H1 (cell line): ENCODE measurements around the gene RPP30. TPM values are rescaled to one million over a fixed set of nuclear protein-coding genes. Genes with fewer than 3 reads are reported as not detected.
A peak's percentile ranks its signal among the peaks of the same experiment; 100 is the strongest.

Experiments used
- CTCF ChIA-PET: fragments of 300-600 bp; sonication (Branson Sonifier 250); formaldehyde crosslinking; loops from one replicate; lab custom pipeline; 2021; ENCODE audit not compliant: partially characterized antibody; lab: Charles Lee
- POLR2A ChIA-PET: fragments of 300-600 bp; sonication (Branson Sonifier 250); formaldehyde crosslinking; loops from one replicate; lab custom pipeline; 2021; ENCODE audit warnings: inconsistent platforms; ENCODE audit not compliant: partially characterized antibody; lab: Charles Lee
- DNase-seq, 2 experiments: peaks; one replicate each; pipeline versions ENCODE4 v3.0.0 to v3.0.0-alpha.2; 2010 to 2022; ENCODE audit warnings: low spot score in 2 of 2, low read depth in 1 of 2, mixed read lengths in 1 of 2
- FAIRE-seq: peaks from 2 replicates; lab custom pipeline; 2011; peaks lifted over from hg19 to GRCh38; lab: Jason Lieb, UNC
- H2AFZ ChIP-seq: 2 replicates; pipeline ENCODE4 v1.8.1; 2012; ENCODE audit warnings: low read length, inconsistent platforms
- H2AK5ac ChIP-seq: 2 replicates; pipeline ENCODE4 v1.6.1; 2013; ENCODE audit warnings: low read depth, low read length
- H2BK120ac ChIP-seq: replicated peaks from 2 replicates; pipeline ENCODE3; 2013; ENCODE audit warnings: low read depth, low read length, inconsistent platforms
- H2BK12ac ChIP-seq: 2 replicates; pipeline ENCODE4 v1.6.1; 2013; ENCODE audit warnings: low read depth, low read length
- H2BK15ac ChIP-seq: 2 replicates; pipeline ENCODE4 v1.6.1; 2013; ENCODE audit warnings: low read length
- H2BK20ac ChIP-seq: 2 replicates; pipeline ENCODE4 v1.6.1; 2013; ENCODE audit warnings: low read length
- H2BK5ac ChIP-seq: 2 replicates; pipeline ENCODE4 v1.6.1; 2013; ENCODE audit warnings: low read depth, low read length
- H3K14ac ChIP-seq: 2 replicates; pipeline ENCODE4 v1.6.1; 2013; ENCODE audit warnings: inconsistent platforms; ENCODE audit not compliant: insufficient read length
- H3K18ac ChIP-seq: 2 replicates; pipeline ENCODE4 v1.6.1; 2013; ENCODE audit warnings: low read length; ENCODE audit errors: extremely low read depth
- H3K23ac ChIP-seq: 2 replicates; pipeline ENCODE4 v1.6.1; 2013; ENCODE audit warnings: inconsistent platforms; ENCODE audit not compliant: insufficient read length
- H3K23me2 ChIP-seq: 2 replicates; pipeline ENCODE4 v1.6.1; 2013; ENCODE audit warnings: low read depth, low read length
- H3K27ac ChIP-seq: 2 replicates; pipeline ENCODE4 v1.6.1; 2011; ENCODE audit warnings: low read depth, low read length, inconsistent platforms
- H3K27me3 ChIP-seq, 4 experiments: replicated peaks in 1 of 4; 1 replicate in 1 of 4; 2 replicates in 3 of 4; pipeline versions ENCODE4 v1.6.1 to v1.8.1; 2011 to 2013; ENCODE audit warnings: low read length in 3 of 4, mild to moderate bottlenecking in 3 of 4, inconsistent platforms in 2 of 4, mixed read lengths in 2 of 4, moderate library complexity in 1 of 4; ENCODE audit not compliant: control insufficient read depth in 3 of 4, insufficient read depth in 3 of 4; ENCODE audit errors: extremely low read depth in 1 of 4
- H3K36me3 ChIP-seq, 4 experiments: 2 replicates each; pipeline versions ENCODE4 v1.6.1 to v1.8.1; 2011 to 2013; ENCODE audit warnings: mild to moderate bottlenecking in 4 of 4, low read length in 3 of 4, moderate library complexity in 2 of 4, control low read depth in 1 of 4, inconsistent platforms in 1 of 4; ENCODE audit not compliant: insufficient read depth in 4 of 4, control insufficient read depth in 2 of 4
- H3K4ac ChIP-seq: replicated peaks from 2 replicates; pipeline ENCODE3; 2013; ENCODE audit warnings: low read length, low read depth, mixed read lengths, inconsistent platforms; ENCODE audit not compliant: insufficient read length
- H3K4me1 ChIP-seq, 4 experiments: replicated peaks in 1 of 4; 1 replicate in 1 of 4; 2 replicates in 3 of 4; pipeline versions ENCODE4 v1.6.1 to v1.8.1; 2011 to 2013; ENCODE audit warnings: low read length in 3 of 4, inconsistent platforms in 2 of 4, mixed read lengths in 1 of 4; ENCODE audit not compliant: insufficient read depth in 4 of 4, control insufficient read depth in 3 of 4
- H3K4me2 ChIP-seq, 2 experiments: 2 replicates each; pipeline versions ENCODE4 v1.6.1 to v1.8.1; 2011 to 2013; ENCODE audit warnings: low read depth in 2 of 2, low read length in 2 of 2, control low read depth in 1 of 2, inconsistent platforms in 1 of 2, mild to moderate bottlenecking in 1 of 2; ENCODE audit not compliant: insufficient read depth in 1 of 2
- H3K4me3 ChIP-seq, 4 experiments: fragments of 200-600, 300-600 bp in 1 of 4; sonication (generic), shearing (Covaris generic), sonication (Bioruptor Twin) in 1 of 4; 2 replicates each; pipeline versions ENCODE4 v1.5.1 to v1.8.1; 2011 to 2016; ENCODE audit warnings: low read length in 4 of 4, low read depth in 3 of 4, control low read depth in 2 of 4, inconsistent platforms in 2 of 4, mild to moderate bottlenecking in 2 of 4, mixed read lengths in 1 of 4, moderate library complexity in 1 of 4; ENCODE audit not compliant: insufficient read depth in 2 of 4; ENCODE audit errors: extremely low read depth in 1 of 4
- H3K56ac ChIP-seq: replicated peaks from 2 replicates; pipeline ENCODE3; 2013; ENCODE audit warnings: low read depth, mild to moderate bottlenecking, mixed read lengths, low read length, inconsistent platforms; ENCODE audit not compliant: insufficient read length
- H3K79me1 ChIP-seq: 2 replicates; pipeline ENCODE4 v1.6.1; 2013; ENCODE audit warnings: low read depth, low read length, control low read depth
- H3K79me2 ChIP-seq, 2 experiments: 2 replicates each; pipeline versions ENCODE4 v1.6.1 to v1.8.1; 2012 to 2013; ENCODE audit warnings: low read length in 2 of 2, mild to moderate bottlenecking in 2 of 2, inconsistent platforms in 1 of 2; ENCODE audit not compliant: insufficient read depth in 2 of 2, control insufficient read depth in 1 of 2
- H3K9ac ChIP-seq, 4 experiments: replicated peaks in 1 of 4; 1 replicate in 1 of 4; 2 replicates in 3 of 4; pipeline versions ENCODE4 v1.6.1 to v1.8.1; 2011 to 2013; ENCODE audit warnings: low read depth in 3 of 4, low read length in 3 of 4, control low read depth in 2 of 4, mild to moderate bottlenecking in 2 of 4, moderate library complexity in 2 of 4, inconsistent platforms in 1 of 4; ENCODE audit errors: extremely low read depth in 1 of 4
- H3K9me3 ChIP-seq, 2 experiments: 2 replicates each; pipeline versions ENCODE4 v1.6.1 to v1.8.1; 2012 to 2013; ENCODE audit warnings: mild to moderate bottlenecking in 2 of 2, moderate library complexity in 2 of 2, control low read depth in 1 of 2, inconsistent platforms in 1 of 2, low read depth in 1 of 2, low read length in 1 of 2, mixed read lengths in 1 of 2; ENCODE audit not compliant: insufficient read depth in 2 of 2
- H4K20me1 ChIP-seq, 2 experiments: replicated peaks in 1 of 2; 2 replicates each; pipeline versions ENCODE3 to v1.8.1; 2011 to 2013; ENCODE audit warnings: inconsistent platforms in 2 of 2, low read length in 2 of 2, mild to moderate bottlenecking in 1 of 2; ENCODE audit not compliant: insufficient read depth in 2 of 2, control insufficient read depth in 1 of 2
- H4K5ac ChIP-seq: 2 replicates; pipeline ENCODE4 v1.6.1; 2013; ENCODE audit warnings: low read length, low read depth, mixed read lengths, inconsistent platforms; ENCODE audit not compliant: insufficient read length
- H4K8ac ChIP-seq: 2 replicates; pipeline ENCODE4 v1.8.0; 2013; ENCODE audit warnings: mild to moderate bottlenecking, moderate library complexity, low read length, inconsistent platforms; ENCODE audit not compliant: insufficient read depth; ENCODE audit errors: extremely low read depth
- H4K91ac ChIP-seq: replicated peaks from 2 replicates; pipeline ENCODE3; 2013; ENCODE audit warnings: low read length, mixed read lengths, inconsistent platforms; ENCODE audit not compliant: insufficient read length
- CTCF ChIP-seq, 3 experiments: IDR thresholded peaks; 1 replicate in 2 of 3; 2 replicates in 1 of 3; pipeline versions ENCODE4 v1.5.1 to v1.6.1; 2011; ENCODE audit warnings: low read length in 3 of 3, mild to moderate bottlenecking in 3 of 3, inconsistent platforms in 2 of 3, low read depth in 1 of 3, moderate library complexity in 1 of 3; ENCODE audit not compliant: insufficient read depth in 1 of 3; ENCODE audit errors: control extremely low read depth in 1 of 3
- HDAC6 ChIP-seq: IDR thresholded peaks from one replicate; pipeline ENCODE4 v1.7.1; 2012; ENCODE audit warnings: low read depth, mild to moderate bottlenecking, inconsistent platforms, low read length, moderate library complexity
- RAD21 ChIP-seq, 2 experiments: IDR thresholded peaks in 1 of 2; conservative IDR thresholded peaks in 1 of 2; 2 replicates each; pipeline ENCODE4 v1.6.1; 2011; ENCODE audit warnings: low read depth in 2 of 2, low read length in 2 of 2, improper control_type of control experiment in 1 of 2, inconsistent platforms in 1 of 2, mild to moderate bottlenecking in 1 of 2, moderate library complexity in 1 of 2
- RXRA ChIP-seq: IDR thresholded peaks from 2 replicates; pipeline ENCODE4 v1.6.1; 2011; ENCODE audit warnings: low read depth, mild to moderate bottlenecking, low read length, moderate library complexity; ENCODE audit not compliant: insufficient read depth
- TBP ChIP-seq: IDR thresholded peaks from 2 replicates; pipeline ENCODE4 v1.6.1; 2011; ENCODE audit warnings: low read depth, low read length, improper control_type of control experiment
- TEAD4 ChIP-seq: IDR thresholded peaks from 2 replicates; pipeline ENCODE4 v1.6.1; 2012; ENCODE audit warnings: low read depth, low read length, inconsistent platforms, mixed read lengths
- WGBS, 2 experiments: shearing (Covaris generic) in 1 of 2; methylation state at CpG; one replicate each; pipeline versions ENCODE4 v1.1.6 to v1.1.7; 2013 to 2015; ENCODE audit warnings: low lambda C conversion rate in 2 of 2, mixed read lengths in 2 of 2, inconsistent platforms in 1 of 2, low coverage in 1 of 2, missing lambda C conversion rate in 1 of 2; ENCODE audit not compliant: insufficient replicate concordance in 2 of 2, insufficient coverage in 1 of 2, insufficient read length in 1 of 2; ENCODE audit errors: extremely low coverage in 1 of 2, missing lambda C conversion rate in 1 of 2; 5-methylcytosine and 5-hydroxymethylcytosine counted together
- polyA plus RNA-seq, 7 experiments: library from polyadenylated mRNA; depleted of rRNA in 3 of 7; stranded (reverse) in 5 of 7; unstranded in 2 of 7; fragments of >200 nt in 5 of 7; fragments of 200-250 nt in 2 of 7; gene quantifications; 1 replicate in 5 of 7; 2 replicates in 1 of 7; 4 replicates in 1 of 7; pipeline versions ENCODE4 v1.2.1 to v1.2.3, GENCODE V29; 2011 to 2013; ENCODE audit warnings: missing spikeins in 2 of 7, mixed read lengths in 2 of 7
- total RNA-seq: library from RNA; stranded (reverse); fragmentation: NEBNext Ultra II Directional; extraction: Animal tissue kit (Norgen Biotek cat#: 25700); gene quantifications from 2 replicates; pipeline ENCODE4 v1.2.1, GENCODE V29; 2021

The RPP30 gene
- total and polyA plus RNA-seq, 2 of the 8 experiments (the other 6 are each of a cell fraction or from before 2014, with no cell fraction given) = 38.9 to 79.7 TPM

DNA sequence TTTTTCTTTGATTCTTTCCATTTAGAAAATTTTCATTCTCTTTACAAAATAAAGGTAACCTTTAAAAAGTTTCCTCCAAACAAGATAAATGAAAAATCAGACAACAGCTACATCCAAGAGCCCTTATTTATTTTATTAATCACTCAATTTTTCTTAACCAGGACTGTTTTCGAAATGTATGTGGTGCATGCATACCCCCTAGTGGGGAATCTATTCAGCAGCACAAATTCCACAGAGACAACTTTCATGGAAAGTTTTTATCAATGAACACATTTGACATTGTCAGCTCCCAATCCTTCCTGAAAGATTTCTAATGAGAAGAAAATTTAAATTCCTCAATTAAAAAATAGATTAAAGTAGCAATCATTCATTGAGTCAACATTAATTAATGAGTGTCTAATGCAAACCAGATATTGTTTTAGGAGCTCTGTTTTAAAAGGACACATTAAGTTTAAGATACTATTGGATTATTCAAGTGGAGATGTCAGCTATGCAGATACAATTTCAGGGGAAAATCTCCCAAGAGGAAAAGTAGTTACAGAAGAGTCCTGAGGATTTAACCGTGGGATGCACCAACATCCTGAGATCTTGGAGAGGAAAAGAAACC is 8.8 kb upstream of the RPP30 start:
- no peak overlapping the region for H3K23ac ChIP-seq
- H3K27me3 ChIP-seq = no peaks in the 10 kb centered on the region
- H2BK20ac ChIP-seq = no peak overlapping the region
- no peak overlapping the region for H4K91ac ChIP-seq
- no peak overlapping the region for H2BK5ac ChIP-seq
- H3K27ac ChIP-seq = no peak overlapping the region
- H3K18ac ChIP-seq = no peak overlapping the region
- 60% methylated on average over 2 of the region's 2 CpGs; no CpG with 5 or more reads in 1 of the 2 experiments for WGBS, 2 experiments
- no peaks in the 10 kb centered on the region for H3K79me2 ChIP-seq
- no peak overlapping the region for H3K56ac ChIP-seq
- H3K4me2 ChIP-seq = no peak overlapping the region
- H4K20me1 ChIP-seq = no peaks in the 10 kb centered on the region
- H4K5ac ChIP-seq = no peak overlapping the region
- peak; percentile 82 to 84 for TF ChIP-seq RAD21 (IDR thresholded peaks at IDR 0.05 in 1 of 2, conservative IDR thresholded peaks at IDR 0.05 in 1 of 2; ENCODE audit: low read depth in 2 of 2, low read length in 2 of 2)
- TF ChIP-seq RXRA = no peak
- no peak for TF ChIP-seq TBP
- no peak for TF ChIP-seq HDAC6
- TF ChIP-seq CTCF (IDR thresholded peaks at IDR 0.05; ENCODE audit: control extremely low read depth in 1 of 3, insufficient read depth in 1 of 3, low read depth in 1 of 3, low read length in 3 of 3) = peak in 2 of 3 experiments; percentile 54 to 61; a peak in 3 of 4 replicates
- 0 out of 2 replicates have a peak, but pooled peaks have one; percentile 43 for TF ChIP-seq TEAD4
- FAIRE-seq = peak; percentile 73
- H2BK12ac ChIP-seq = no peak overlapping the region
- H2BK15ac ChIP-seq = no peak overlapping the region
- no peak overlapping the region for H2AK5ac ChIP-seq
- no peak overlapping the region for H2BK120ac ChIP-seq
- H4K8ac ChIP-seq = no peak overlapping the region
- H3K9ac ChIP-seq = no peak overlapping the region
- no peak overlapping the region for H2AFZ ChIP-seq
- no peak overlapping the region for H3K14ac ChIP-seq
- no peaks in the 10 kb centered on the region for H3K9me3 ChIP-seq
- ChIA-PET POLR2A (interaction anchor here (0.8 kb wide), 1 partner anchor 9 kb away, joined by 3 read pairs; the partner anchor contains the start of gene RPP30), CTCF (interaction anchor here (0.8 to 6.1 kb wide), 19 partner anchors 9 to 1067 kb away, joined by 3 to 79 read pairs (median 4); partner anchors contain the start of gene RPP30)
- H3K36me3 ChIP-seq = no peaks in the 10 kb centered on the region
- no peak for DNase-seq
- no peak overlapping the region for H3K4me3 ChIP-seq
- H3K79me1 ChIP-seq = no peaks in the 10 kb centered on the region
- no peaks in the 10 kb centered on the region for H3K23me2 ChIP-seq
- peaks cover 0 to 3% (median 0%) of the 10 kb centered on the region in 4 experiments; a peak in 2 of 7 replicates for H3K4me1 ChIP-seq
- H3K4ac ChIP-seq = no peak overlapping the region
